ENCODE measurements around the gene DDX51.

The DDX51 gene

DNA sequence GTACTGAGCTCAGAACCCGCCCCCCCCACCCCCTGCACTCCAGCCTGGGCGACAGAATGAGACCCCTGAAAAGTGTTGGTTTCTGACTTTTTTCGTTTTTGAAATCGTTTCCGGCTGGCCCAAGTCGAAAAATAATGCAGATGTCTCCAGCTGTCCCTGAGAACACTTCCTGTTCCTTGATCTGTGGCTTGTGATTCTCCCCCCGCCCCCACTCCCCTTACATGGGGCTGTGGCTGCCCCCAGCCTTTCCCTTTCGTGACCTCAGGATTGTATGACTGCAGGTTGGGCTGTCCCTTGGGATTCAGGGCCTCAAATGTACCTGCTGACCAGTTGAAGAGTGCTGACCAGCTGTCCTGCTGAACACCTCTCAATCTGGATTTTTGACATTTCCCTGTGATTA is 34.2 kb upstream of the DDX51 start:
- H3K4me3 ChIP-seq (ENCODE audit: low read depth, low read length), result no peak overlapping the region
- DNase-seq (ENCODE audit: low read depth), result no peak
- no peak for TF ChIP-seq CTCF (IDR thresholded peaks at IDR 0.05; ENCODE audit: low read depth, low read length, missing control alignments)

DNA sequence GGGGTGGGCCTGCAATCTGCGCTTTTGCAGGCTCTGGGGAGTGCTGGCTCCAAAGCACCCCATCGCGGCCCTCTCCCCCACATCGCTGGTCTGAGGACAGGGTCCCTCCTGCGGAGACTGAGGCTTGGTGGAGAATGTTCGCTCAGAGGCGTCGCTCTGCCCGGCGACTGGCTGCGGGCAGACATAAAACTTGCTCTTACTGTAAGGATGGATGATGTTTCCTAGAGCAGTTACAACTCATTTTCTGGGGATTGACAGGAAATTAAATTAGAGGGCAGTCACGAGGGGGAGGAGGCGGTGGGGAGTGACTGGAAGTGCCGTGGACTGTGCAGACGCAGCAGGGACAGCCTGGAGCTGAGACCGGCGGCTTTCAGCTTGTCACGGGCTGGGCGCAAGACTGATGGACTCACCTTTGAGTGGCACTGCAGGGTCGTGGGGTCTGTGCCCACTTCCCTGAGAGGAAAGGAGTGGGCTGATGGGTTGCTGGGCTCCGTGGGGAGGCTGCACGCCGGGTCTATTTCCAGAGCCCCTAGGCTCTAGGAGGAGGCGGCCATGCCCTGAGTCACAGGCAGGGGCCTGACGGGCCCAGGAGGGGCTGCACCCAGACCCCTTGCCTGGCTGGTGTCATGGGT is 32.9 kb upstream of the DDX51 start:
- no peak for DNase-seq (ENCODE audit: low read depth)
- no peak for TF ChIP-seq CTCF (IDR thresholded peaks at IDR 0.05; ENCODE audit: low read depth, low read length, missing control alignments)
- no peak overlapping the region for H3K4me3 ChIP-seq (ENCODE audit: low read depth, low read length)

DNA sequence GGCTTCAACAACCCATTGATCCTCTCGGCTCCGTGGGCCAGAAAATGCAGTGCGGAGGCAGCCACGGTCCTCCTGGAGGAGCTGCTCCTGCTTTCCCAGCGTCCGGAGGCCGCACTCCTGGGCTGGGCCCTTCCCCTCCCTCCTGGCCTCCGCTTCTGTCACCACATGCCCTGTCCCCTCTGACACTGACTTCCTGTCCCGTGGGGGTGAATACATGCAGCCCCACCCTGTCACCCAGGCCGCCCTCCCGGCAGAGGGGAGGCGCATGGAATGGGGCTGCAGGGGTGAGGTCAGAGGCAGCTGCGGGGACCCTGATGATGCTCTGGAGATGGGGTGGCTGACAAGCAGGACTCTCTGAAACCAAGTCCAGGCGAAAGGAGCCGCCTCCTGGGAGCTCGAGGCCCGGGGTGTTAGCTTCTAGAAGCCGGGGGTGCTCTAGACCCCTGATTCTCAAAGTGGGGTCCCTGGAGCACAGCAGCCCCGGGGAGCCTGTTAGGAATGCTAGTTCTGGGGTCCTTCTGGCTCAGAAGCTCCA is 32.3 kb upstream of the DDX51 start:
- DNase-seq (ENCODE audit: low read depth), result no peak
- no peak overlapping the region for H3K4me3 ChIP-seq (ENCODE audit: low read depth, low read length)
- TF ChIP-seq CTCF (IDR thresholded peaks at IDR 0.05; ENCODE audit: low read depth, low read length, missing control alignments), result no peak

GRCh38 chr12:132175496-132176384 is 31.6 kb upstream of the DDX51 start:
- no peak for TF ChIP-seq CTCF (IDR thresholded peaks at IDR 0.05; ENCODE audit: low read depth, low read length, missing control alignments)
- no peak for DNase-seq (ENCODE audit: low read depth)
- H3K4me3 ChIP-seq (ENCODE audit: low read depth, low read length), result no peak overlapping the region

DNA sequence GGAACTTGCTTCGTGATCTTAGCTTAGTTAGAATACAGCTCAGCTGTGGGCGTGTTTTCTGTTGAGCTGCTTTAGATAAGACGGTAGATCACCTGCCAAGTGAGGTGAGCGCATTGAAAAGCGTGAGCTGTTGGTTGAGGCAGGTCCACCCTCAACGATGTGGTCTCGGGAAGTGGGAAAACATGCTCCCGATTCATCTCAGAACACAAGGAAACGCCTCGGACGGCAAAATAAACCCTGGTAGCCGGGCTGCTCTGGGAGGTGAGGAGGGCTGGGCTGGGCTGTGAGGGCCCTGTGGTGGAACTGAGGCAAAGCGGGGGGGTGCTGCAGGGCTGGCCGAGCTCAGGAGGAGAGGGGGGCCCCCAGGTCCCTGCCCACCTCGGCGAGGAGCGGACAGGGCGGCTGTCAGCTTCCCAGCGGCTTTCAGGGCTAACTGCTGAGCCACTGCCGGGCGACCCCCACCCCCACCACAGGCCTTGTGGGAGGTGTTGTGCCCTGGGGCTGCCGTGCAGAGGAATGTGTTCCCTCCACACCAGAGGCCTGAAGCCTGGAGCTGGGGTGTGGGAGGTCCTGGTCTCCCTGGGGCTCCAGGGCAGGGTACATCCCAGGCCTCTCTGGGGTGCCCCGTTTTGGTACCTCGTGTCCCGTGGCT is 30.8 kb upstream of the DDX51 start:
- no peak for TF ChIP-seq CTCF (IDR thresholded peaks at IDR 0.05; ENCODE audit: low read depth, low read length, missing control alignments)
- no peak overlapping the region for H3K4me3 ChIP-seq (ENCODE audit: low read depth, low read length)
- no peak for DNase-seq (ENCODE audit: low read depth)

- TF ChIP-seq CTCF (IDR thresholded peaks at IDR 0.05; ENCODE audit: low read depth, low read length, missing control alignments), result no peak
- DNase-seq (ENCODE audit: low read depth), result no peak
- H3K4me3 ChIP-seq (ENCODE audit: low read depth, low read length), result no peak overlapping the region
Observed at GRCh38 chr12:132174015-132174838, 30.1 kb upstream of the DDX51 start.
